Trophoblast cell (in vitro differentiated cells and primary cell): ENCODE measurements around the gene ADTRP.

Source experiments
- DNase-seq, 2 donors: peaks; one replicate each; pipeline ENCODE4 v3.0.0-alpha.2; 2016
- H2AFZ ChIP-seq: 2 replicates; pipeline ENCODE4 v1.6.1; 2013; ENCODE audit warnings: low read length, moderate library complexity, mild to moderate bottlenecking; ENCODE audit not compliant: insufficient read depth, poor library complexity
- H2AK5ac ChIP-seq: 2 replicates; pipeline ENCODE4 v1.6.1; 2013; ENCODE audit warnings: mild to moderate bottlenecking, low read length
- H2BK120ac ChIP-seq: 2 replicates; pipeline ENCODE4 v1.6.1; 2013; ENCODE audit warnings: low read length, mild to moderate bottlenecking, moderate library complexity; ENCODE audit not compliant: insufficient read depth, poor library complexity
- H2BK12ac ChIP-seq: 2 replicates; pipeline ENCODE4 v1.6.1; 2013; ENCODE audit warnings: mild to moderate bottlenecking, low read length, moderate library complexity
- H2BK5ac ChIP-seq: 2 replicates; pipeline ENCODE4 v1.6.1; 2013; ENCODE audit warnings: low read length, low read depth, moderate library complexity, mild to moderate bottlenecking; ENCODE audit not compliant: poor library complexity
- H3K14ac ChIP-seq: 2 replicates; pipeline ENCODE4 v1.6.1; 2013; ENCODE audit warnings: mild to moderate bottlenecking, low read length
- H3K18ac ChIP-seq: 2 replicates; pipeline ENCODE4 v1.6.1; 2013; ENCODE audit warnings: mild to moderate bottlenecking, low read length
- H3K23ac ChIP-seq: 2 replicates; pipeline ENCODE4 v1.6.1; 2013; ENCODE audit warnings: low read length
- H3K27ac ChIP-seq: 2 replicates; pipeline ENCODE4 v1.5.1; 2013; ENCODE audit warnings: low read depth, mild to moderate bottlenecking, inconsistent platforms, low read length, moderate library complexity
- H3K27me3 ChIP-seq: 2 replicates; pipeline ENCODE4 v1.6.1; 2013; ENCODE audit warnings: inconsistent platforms, mild to moderate bottlenecking, low read length, moderate library complexity; ENCODE audit not compliant: insufficient read depth
- H3K36me3 ChIP-seq, 2 experiments: 1 replicate in 1 of 2; 2 replicates in 1 of 2; pipeline ENCODE4 v1.6.1; 2013; ENCODE audit warnings: low read length in 2 of 2, mild to moderate bottlenecking in 2 of 2, moderate library complexity in 1 of 2; ENCODE audit not compliant: insufficient read depth in 2 of 2, control insufficient read depth in 1 of 2
- H3K4ac ChIP-seq: 2 replicates; pipeline ENCODE4 v1.6.1; 2013; ENCODE audit warnings: low read depth, mild to moderate bottlenecking, low read length, moderate library complexity
- H3K4me1 ChIP-seq, 2 experiments: 1 replicate in 1 of 2; 2 replicates in 1 of 2; pipeline ENCODE4 v1.6.1; 2013; ENCODE audit warnings: low read length in 2 of 2, mild to moderate bottlenecking in 2 of 2, moderate library complexity in 1 of 2; ENCODE audit not compliant: insufficient read depth in 2 of 2, control insufficient read depth in 1 of 2
- H3K4me2 ChIP-seq: 2 replicates; pipeline ENCODE4 v1.6.1; 2013; ENCODE audit warnings: inconsistent platforms, mild to moderate bottlenecking, low read length, moderate library complexity
- H3K4me3 ChIP-seq: 2 replicates; pipeline ENCODE4 v1.5.1; 2013; ENCODE audit warnings: mild to moderate bottlenecking, low read depth, low read length, inconsistent platforms
- H3K79me1 ChIP-seq: one replicate; pipeline ENCODE4 v1.6.1; 2013; ENCODE audit warnings: low read length
- H3K79me2 ChIP-seq: 2 replicates; pipeline ENCODE4 v1.6.1; 2013; ENCODE audit warnings: low read length, mild to moderate bottlenecking; ENCODE audit not compliant: control insufficient read depth, insufficient read depth, poor library complexity
- H3K9ac ChIP-seq: 2 replicates; pipeline ENCODE4 v1.6.1; 2013; ENCODE audit warnings: mild to moderate bottlenecking, low read length
- H3K9me3 ChIP-seq: 2 replicates; pipeline ENCODE4 v1.6.1; 2013; ENCODE audit warnings: low read depth, mild to moderate bottlenecking, control low read depth, inconsistent platforms, low read length; ENCODE audit not compliant: insufficient read depth
- H4K12ac ChIP-seq: 2 replicates; pipeline ENCODE4 v1.6.1; 2013; ENCODE audit warnings: low read depth, mild to moderate bottlenecking, low read length, moderate library complexity
- H4K8ac ChIP-seq: 2 replicates; pipeline ENCODE4 v1.6.1; 2013; ENCODE audit warnings: low read depth, mild to moderate bottlenecking, low read length, moderate library complexity
- H4K91ac ChIP-seq: one replicate; pipeline ENCODE4 v1.6.1; 2013; ENCODE audit warnings: low read depth, mild to moderate bottlenecking, low read length, moderate library complexity
- WGBS: extraction: QIAGEN DNeasy Blood & Tissue Kit; methylation state at CpG from one replicate; pipeline ENCODE4 v1.1.7; 2013; ENCODE audit warnings: missing lambda C conversion rate; ENCODE audit not compliant: insufficient read length, insufficient coverage; ENCODE audit errors: extremely low coverage; 5-methylcytosine and 5-hydroxymethylcytosine counted together

ADTRP gene

GRCh38 chr6:11793277-11793676 is 14.7 kb upstream of the ADTRP start:
- Histone ChIP-seq H2BK12ac (no peak overlapping the region), H3K9ac (no peak overlapping the region)

GRCh38 chr6:11791354-11792107 is 12.9 kb upstream of the ADTRP start:
- DNase-seq: no peak
- Histone ChIP-seq H3K14ac (no peak overlapping the region), H3K79me1 (peaks cover 2% of the 10 kb centered on the region), H3K27ac (no peak overlapping the region), H4K91ac (no peak overlapping the region), H3K23ac (no peak overlapping the region), H2AK5ac (no peak overlapping the region), H3K9me3 (no peaks in the 10 kb centered on the region), H4K8ac (no peak overlapping the region), H2BK12ac (no peak overlapping the region), H3K4me1 (peaks cover 10 to 15% of the 10 kb centered on the region in 2 experiments), H3K27me3 (no peaks in the 10 kb centered on the region), H2AFZ (no peak overlapping the region), H3K4me2 (no peak overlapping the region), H3K9ac (no peak overlapping the region), H3K4ac (no peak overlapping the region), H3K36me3 (no peaks in the 10 kb centered on the region), H3K18ac (no peak overlapping the region), H2BK5ac (no peak overlapping the region), H3K4me3 (no peak overlapping the region), H3K79me2 (no peaks in the 10 kb centered on the region), H2BK120ac (no peak overlapping the region), H4K12ac (no peak overlapping the region)
- no CpG with 5 or more reads among the region's 8 CpGs for WGBS

More at GRCh38 chr6:11793277-11793676, 14.7 kb upstream of the ADTRP start:
- H3K23ac ChIP-seq: no peak overlapping the region
- no peak overlapping the region for H4K12ac ChIP-seq
- H3K27ac ChIP-seq: no peak overlapping the region
- H2BK5ac ChIP-seq: no peak overlapping the region
- no peaks in the 10 kb centered on the region for H3K9me3 ChIP-seq
- H3K18ac ChIP-seq: no peak overlapping the region
- peaks cover 4% of the 10 kb centered on the region for H3K79me1 ChIP-seq
- no peak overlapping the region for H4K8ac ChIP-seq
- no CpG with 5 or more reads among the region's 1 CpG for WGBS
- no peak overlapping the region for H2BK120ac ChIP-seq
- H3K4ac ChIP-seq: no peak overlapping the region
- no peak overlapping the region for H2AFZ ChIP-seq
- H3K79me2 ChIP-seq: no peaks in the 10 kb centered on the region
- H3K36me3 ChIP-seq: no peaks in the 10 kb centered on the region
- no peak overlapping the region for H4K91ac ChIP-seq
- peaks cover 10 to 15% of the 10 kb centered on the region in 2 experiments for H3K4me1 ChIP-seq
- no peak for DNase-seq
- no peak overlapping the region for H3K4me3 ChIP-seq
- no peak overlapping the region for H3K14ac ChIP-seq
- no peak overlapping the region for H3K4me2 ChIP-seq
- no peak overlapping the region for H2AK5ac ChIP-seq
- H3K27me3 ChIP-seq: no peaks in the 10 kb centered on the region

- H4K91ac ChIP-seq: no peak overlapping the region
- no peaks in the 10 kb centered on the region for H3K79me2 ChIP-seq
- H3K23ac ChIP-seq: no peak overlapping the region
- no peaks in the 10 kb centered on the region for H3K27me3 ChIP-seq
- peaks cover 2% of the 10 kb centered on the region for H3K79me1 ChIP-seq
- H2BK12ac ChIP-seq: no peak overlapping the region
- DNase-seq: no peak
- peaks cover 10 to 15% of the 10 kb centered on the region in 2 experiments for H3K4me1 ChIP-seq
- H3K9me3 ChIP-seq: no peaks in the 10 kb centered on the region
- no peak overlapping the region for H4K12ac ChIP-seq
- no peak overlapping the region for H3K27ac ChIP-seq
- no peak overlapping the region for H3K9ac ChIP-seq
- H3K36me3 ChIP-seq: no peaks in the 10 kb centered on the region
- no peak overlapping the region for H2BK5ac ChIP-seq
- no peak overlapping the region for H3K4me3 ChIP-seq
- H2AK5ac ChIP-seq: no peak overlapping the region
- H3K4ac ChIP-seq: no peak overlapping the region
- no peak overlapping the region for H3K18ac ChIP-seq
- H2BK120ac ChIP-seq: no peak overlapping the region
- H4K8ac ChIP-seq: no peak overlapping the region
- no peak overlapping the region for H3K14ac ChIP-seq
- no CpG with 5 or more reads among the region's 5 CpGs for WGBS
- no peak overlapping the region for H2AFZ ChIP-seq
- no peak overlapping the region for H3K4me2 ChIP-seq
Observed at GRCh38 chr6:11789744-11790143, 11.1 kb upstream of the ADTRP start.

- H4K12ac ChIP-seq: no peak overlapping the region
- H3K79me2 ChIP-seq: no peaks in the 10 kb centered on the region
- H2AK5ac ChIP-seq: no peak overlapping the region
- H3K23ac ChIP-seq: no peak overlapping the region
- H3K79me1 ChIP-seq: peaks cover 2% of the 10 kb centered on the region
- no peak overlapping the region for H3K18ac ChIP-seq
- no peak overlapping the region for H3K9ac ChIP-seq
- no peak for DNase-seq
- peaks cover 10 to 15% of the 10 kb centered on the region in 2 experiments for H3K4me1 ChIP-seq
- H2AFZ ChIP-seq: no peak overlapping the region
- H4K8ac ChIP-seq: no peak overlapping the region
- H2BK120ac ChIP-seq: no peak overlapping the region
- no peak overlapping the region for H3K4ac ChIP-seq
- H3K14ac ChIP-seq: no peak overlapping the region
- no peaks in the 10 kb centered on the region for H3K27me3 ChIP-seq
- H3K4me3 ChIP-seq: no peak overlapping the region
- H2BK12ac ChIP-seq: no peak overlapping the region
- no peaks in the 10 kb centered on the region for H3K36me3 ChIP-seq
- no peaks in the 10 kb centered on the region for H3K9me3 ChIP-seq
- H3K27ac ChIP-seq: no peak overlapping the region
- no peak overlapping the region for H3K4me2 ChIP-seq
- no CpG with 5 or more reads among the region's 4 CpGs for WGBS
- H2BK5ac ChIP-seq: no peak overlapping the region
- no peak overlapping the region for H4K91ac ChIP-seq
Observed at GRCh38 chr6:11788043-11788442, 9.4 kb upstream of the ADTRP start.
